ENCODE results near the gene POLR3F.

POLR3F gene

GRCh38 chr20:18507218-18508191 lies 40.3 kb downstream of the POLR3F start, which contains the start of gene SEC23B (continued):
- TF ChIP-seq ZSCAN4 (tag by site-specific recombination; IDR thresholded peaks at IDR 0.05) (no peak), ZNF785 (tag by site-specific recombination; IDR thresholded peaks at IDR 0.05) (no peak), ZNF501 (tag by site-specific recombination; IDR thresholded peaks at IDR 0.05) (peak; percentile 89; the same call in 1 of the 2 replicates), ZNF560 (tag by site-specific recombination; IDR thresholded peaks at IDR 0.05; ENCODE audit: borderline replicate concordance) (peak; percentile 57; the same call in 1 of the 2 replicates), ZNF302 (tag by site-specific recombination; IDR thresholded peaks at IDR 0.05; ENCODE audit: low read depth) (no peak), ZNF707 (tag by site-specific recombination; IDR thresholded peaks at IDR 0.05) (no peak), ZBTB48 (tag by site-specific recombination; IDR thresholded peaks at IDR 0.05) (peak; percentile 69; the same call in 1 of the 2 replicates), BCL11B (tag by site-specific recombination; IDR thresholded peaks at IDR 0.05; ENCODE audit: low read depth) (no peak), SALL2 (tag by site-specific recombination; IDR thresholded peaks at IDR 0.05; ENCODE audit: borderline replicate concordance) (no peak), ZNF366 (tag by site-specific recombination; conservative IDR thresholded peaks at IDR 0.05) (no peak), GLI4 (tag by site-specific recombination; IDR thresholded peaks at IDR 0.05) (no peak), ZNF473 (tag by site-specific recombination; IDR thresholded peaks at IDR 0.05) (no peak), RBAK (tag by site-specific recombination; IDR thresholded peaks at IDR 0.05) (no peak), ZSCAN16 (tag by site-specific recombination; IDR thresholded peaks at IDR 0.05) (no peak), ZNF16 (tag by site-specific recombination; IDR thresholded peaks at IDR 0.05; ENCODE audit: low read depth) (peak; percentile 37; the same call in 1 of the 2 replicates), ZEB2 (tag by site-specific recombination; IDR thresholded peaks at IDR 0.05) (peak; percentile 100), ZNF654 (tag by site-specific recombination; IDR thresholded peaks at IDR 0.05; ENCODE audit: low read depth) (no peak), ZXDB (tag by site-specific recombination; IDR thresholded peaks at IDR 0.05) (peak; percentile 91), PRDM4 (tag by site-specific recombination; IDR thresholded peaks at IDR 0.05) (peak; percentile 22; the same call in 1 of the 2 replicates), ZNF561 (tag by site-specific recombination; IDR thresholded peaks at IDR 0.05; ENCODE audit: borderline replicate concordance) (peak; percentile 89), ZNF677 (tag by site-specific recombination; IDR thresholded peaks at IDR 0.05) (no peak), ZNF157 (tag by site-specific recombination; IDR thresholded peaks at IDR 0.05) (no peak), ZNF132 (tag by site-specific recombination; IDR thresholded peaks at IDR 0.05; ENCODE audit: borderline replicate concordance) (no peak), ZNF514 (tag by site-specific recombination; IDR thresholded peaks at IDR 0.05) (no peak), ELK4 (IDR thresholded peaks at IDR 0.05; ENCODE audit: borderline replicate concordance, low read depth, low read length) (peak; percentile 68; the same call in 1 of the 2 replicates), ZNF548 (tag by site-specific recombination; IDR thresholded peaks at IDR 0.05) (no peak), ZNF112 (tag by site-specific recombination; IDR thresholded peaks at IDR 0.05) (no peak), ZNF202 (tag by site-specific recombination; IDR thresholded peaks at IDR 0.05; ENCODE audit: borderline replicate concordance) (no peak)
- TF ChIP-seq, protein P1, sequence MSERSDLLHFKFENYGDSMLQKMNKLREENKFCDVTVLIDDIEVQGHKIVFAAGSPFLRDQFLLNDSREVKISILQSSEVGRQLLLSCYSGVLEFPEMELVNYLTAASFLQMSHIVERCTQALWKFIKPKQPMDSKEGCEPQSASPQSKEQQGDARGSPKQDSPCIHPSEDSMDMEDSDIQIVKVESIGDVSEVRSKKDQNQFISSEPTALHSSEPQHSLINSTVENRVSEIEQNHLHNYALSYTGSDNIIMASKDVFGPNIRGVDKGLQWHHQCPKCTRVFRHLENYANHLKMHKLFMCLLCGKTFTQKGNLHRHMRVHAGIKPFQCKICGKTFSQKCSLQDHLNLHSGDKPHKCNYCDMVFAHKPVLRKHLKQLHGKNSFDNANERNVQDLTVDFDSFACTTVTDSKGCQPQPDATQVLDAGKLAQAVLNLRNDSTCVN (tag by site-specific recombination; optimal IDR thresholded peaks at IDR 0.05), result peak; percentile 76
- TF ChIP-seq, protein P2, sequence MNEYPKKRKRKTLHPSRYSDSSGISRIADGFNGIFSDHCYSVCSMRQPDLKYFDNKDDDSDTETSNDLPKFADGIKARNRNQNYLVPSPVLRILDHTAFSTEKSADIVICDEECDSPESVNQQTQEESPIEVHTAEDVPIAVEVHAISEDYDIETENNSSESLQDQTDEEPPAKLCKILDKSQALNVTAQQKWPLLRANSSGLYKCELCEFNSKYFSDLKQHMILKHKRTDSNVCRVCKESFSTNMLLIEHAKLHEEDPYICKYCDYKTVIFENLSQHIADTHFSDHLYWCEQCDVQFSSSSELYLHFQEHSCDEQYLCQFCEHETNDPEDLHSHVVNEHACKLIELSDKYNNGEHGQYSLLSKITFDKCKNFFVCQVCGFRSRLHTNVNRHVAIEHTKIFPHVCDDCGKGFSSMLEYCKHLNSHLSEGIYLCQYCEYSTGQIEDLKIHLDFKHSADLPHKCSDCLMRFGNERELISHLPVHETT (tag by site-specific recombination; IDR thresholded peaks at IDR 0.05), result no peak; the same call in none of the 2 replicates
- TF ChIP-seq, protein P3, sequence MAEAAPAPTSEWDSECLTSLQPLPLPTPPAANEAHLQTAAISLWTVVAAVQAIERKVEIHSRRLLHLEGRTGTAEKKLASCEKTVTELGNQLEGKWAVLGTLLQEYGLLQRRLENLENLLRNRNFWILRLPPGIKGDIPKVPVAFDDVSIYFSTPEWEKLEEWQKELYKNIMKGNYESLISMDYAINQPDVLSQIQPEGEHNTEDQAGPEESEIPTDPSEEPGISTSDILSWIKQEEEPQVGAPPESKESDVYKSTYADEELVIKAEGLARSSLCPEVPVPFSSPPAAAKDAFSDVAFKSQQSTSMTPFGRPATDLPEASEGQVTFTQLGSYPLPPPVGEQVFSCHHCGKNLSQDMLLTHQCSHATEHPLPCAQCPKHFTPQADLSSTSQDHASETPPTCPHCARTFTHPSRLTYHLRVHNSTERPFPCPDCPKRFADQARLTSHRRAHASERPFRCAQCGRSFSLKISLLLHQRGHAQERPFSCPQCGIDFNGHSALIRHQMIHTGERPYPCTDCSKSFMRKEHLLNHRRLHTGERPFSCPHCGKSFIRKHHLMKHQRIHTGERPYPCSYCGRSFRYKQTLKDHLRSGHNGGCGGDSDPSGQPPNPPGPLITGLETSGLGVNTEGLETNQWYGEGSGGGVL (tag by site-specific recombination; IDR thresholded peaks at IDR 0.05), result no peak
